ENCODE results near the gene RASSF8.

RASSF8 gene

DNA sequence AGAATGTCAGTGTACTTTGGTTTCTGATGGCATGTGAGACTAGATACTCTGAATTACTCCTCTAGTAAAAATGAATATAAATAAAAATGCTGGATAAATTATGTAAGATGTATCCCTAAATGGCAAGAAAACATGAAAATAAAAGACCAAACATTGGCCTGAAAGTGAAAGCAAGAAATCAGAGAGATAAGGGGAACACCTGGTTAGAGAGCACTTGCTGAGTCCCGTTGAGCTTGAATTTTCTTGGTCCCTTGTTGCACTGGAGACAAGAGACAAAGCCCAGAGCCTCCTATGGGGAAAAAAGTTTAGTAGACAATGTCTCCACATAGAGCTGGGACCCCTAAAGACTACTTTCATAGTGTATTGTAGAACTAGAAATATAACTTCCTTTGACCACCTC is 23.9 kb downstream of the RASSF8 start:
- no peak overlapping the region for H3K27ac ChIP-seq
- no peak for TF ChIP-seq CTCF (conservative IDR thresholded peaks at IDR 0.05)
- TF ChIP-seq ZFX (IDR thresholded peaks at IDR 0.05): no peak

- TF ChIP-seq CTCF (conservative IDR thresholded peaks at IDR 0.05): no peak
- TF ChIP-seq ZFX (IDR thresholded peaks at IDR 0.05): no peak
Measured at GRCh38 chr12:25983625-25984024, 25.1 kb downstream of the RASSF8 start.

DNA sequence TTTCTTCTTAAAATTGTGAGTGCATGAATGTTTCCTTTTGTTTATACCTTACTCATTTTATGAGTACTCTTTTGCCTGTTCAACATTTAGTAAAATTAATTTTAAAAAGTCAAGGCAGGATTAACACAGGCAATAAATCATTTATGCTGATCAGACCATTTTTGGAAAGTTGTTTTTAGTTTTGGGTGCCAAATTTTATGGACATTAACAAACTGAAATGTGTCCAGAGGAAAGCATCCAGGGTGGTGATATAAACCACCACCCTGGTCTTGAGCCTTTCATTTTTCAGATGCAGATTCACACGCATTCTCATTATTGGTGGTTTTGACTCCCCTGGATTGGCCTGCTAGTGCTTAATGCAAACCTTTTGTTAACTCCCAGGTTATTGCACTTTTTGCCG is 26.3 kb downstream of the RASSF8 start:
- no peak overlapping the region for H3K27ac ChIP-seq
- TF ChIP-seq CTCF (conservative IDR thresholded peaks at IDR 0.05): no peak
- TF ChIP-seq ZFX (IDR thresholded peaks at IDR 0.05): no peak

More at GRCh38 chr12:25983625-25984024, 25.1 kb downstream of the RASSF8 start:
- H3K27ac ChIP-seq: no peak overlapping the region

GRCh38 chr12:25985316-25986175 is 27.1 kb downstream of the RASSF8 start:
- TF ChIP-seq ZFX (IDR thresholded peaks at IDR 0.05) (no peak), CTCF (conservative IDR thresholded peaks at IDR 0.05) (no peak)
- no peak overlapping the region for H3K27ac ChIP-seq

DNA sequence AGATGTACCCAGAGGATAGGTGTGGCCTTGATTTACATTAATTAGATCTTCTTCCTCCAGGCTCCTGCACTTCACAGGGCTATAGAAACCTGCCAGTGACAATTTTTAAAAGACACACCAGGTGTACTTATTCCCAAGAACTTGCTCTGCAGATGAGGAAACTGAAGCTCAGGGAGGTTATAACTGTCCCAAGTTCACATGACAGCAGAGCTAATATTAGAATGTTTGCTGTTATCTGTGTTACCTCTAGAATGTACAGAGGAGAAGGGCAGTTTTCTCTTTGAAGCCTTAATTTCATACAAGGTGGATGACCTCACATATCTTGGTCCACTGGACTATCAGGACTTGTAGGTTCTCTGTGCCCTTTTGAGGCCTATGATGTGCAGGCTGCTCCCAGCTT is 27.7 kb downstream of the RASSF8 start:
- TF ChIP-seq CTCF (conservative IDR thresholded peaks at IDR 0.05): no peak
- no peak for TF ChIP-seq ZFX (IDR thresholded peaks at IDR 0.05)
- H3K27ac ChIP-seq: no peak overlapping the region

DNA sequence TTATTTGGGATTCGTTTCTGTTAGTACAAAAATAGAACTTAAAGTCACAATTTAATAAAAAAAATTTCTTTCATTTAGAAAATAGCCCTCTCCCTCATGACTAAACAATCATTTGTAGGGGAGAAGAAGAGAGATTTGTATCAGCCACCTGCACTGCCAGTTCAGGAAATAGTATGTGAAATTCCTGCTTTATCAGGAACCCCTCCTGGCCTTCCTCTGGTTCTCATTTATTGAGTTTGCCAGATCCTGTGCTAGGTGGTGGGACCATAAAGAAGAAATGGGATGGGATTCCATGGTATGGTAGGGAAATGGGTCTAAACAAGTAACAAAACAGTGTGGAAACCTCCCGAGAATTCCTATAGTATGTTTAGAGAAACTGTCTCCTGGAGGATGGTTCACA is 30.0 kb downstream of the RASSF8 start:
- TF ChIP-seq CTCF (conservative IDR thresholded peaks at IDR 0.05) (no peak), ZFX (IDR thresholded peaks at IDR 0.05) (no peak)
- no peak overlapping the region for H3K27ac ChIP-seq

- TF ChIP-seq ZFX (IDR thresholded peaks at IDR 0.05) (no peak), CTCF (conservative IDR thresholded peaks at IDR 0.05) (no peak)
- no peak overlapping the region for H3K27ac ChIP-seq
Measured at GRCh38 chr12:25990495-25990894, 32.0 kb downstream of the RASSF8 start.
